Left colon (tissue), 2 donors: Measurements from ENCODE around the gene TSSC4. TPM values are rescaled to one million over a fixed set of nuclear protein-coding genes. Genes with fewer than 3 reads are reported as not detected.
A peak's percentile ranks its signal among the peaks of the same experiment; 100 is the strongest.

Source experiments
- ATAC-seq: fragments of 200-7000 bp; cut with Tn5 transposase; one replicate; pipeline ENCODE4 v1.9.1; 2020; ENCODE audit warnings: mild to moderate bottlenecking, moderate library complexity
- DNase-seq, 2 donors: peaks; one replicate each; pipeline ENCODE4 v3.0.0-alpha.2; 2020
- intact Hi-C, 2 donors: fragments of 100-400 bp; cut with DNase I in 1 of 2; cut with micrococcal nuclease in 1 of 2; formaldehyde crosslinking; loops; one replicate each; pipeline versions ENCODE4 v1.11.2 to v1.14.0; 2022; cut with DNase I, micrococcal nuclease
- total RNA-seq, 2 donors: library from RNA; stranded (reverse); fragmentation: NEBNext Ultra II Directional; extraction: Animal tissue kit (Norgen Biotek cat#: 25700); gene quantifications; one replicate each; pipeline ENCODE4 v1.2.1, GENCODE V29; 2021
- donor health status: DM: no; HTN: no; CAD: no.
- donor health status: DM: yes; HTN: yes; CAD: no.

TSSC4 gene
- total RNA-seq, 2 donors from 2014 or later = 39.9 to 40.4 TPM

- no peak for ATAC-seq
- no peak for DNase-seq
- intact Hi-C loops = no loop called here
These were observed 48.4 kb downstream of the TSSC4 start for GRCh38 chr11:2448661-2449547.

- DNase-seq = no peak
- no peak for ATAC-seq
- intact Hi-C loops = no loop called here
These were observed 49.2 kb downstream of the TSSC4 start for GRCh38 chr11:2449548-2450320.

DNA sequence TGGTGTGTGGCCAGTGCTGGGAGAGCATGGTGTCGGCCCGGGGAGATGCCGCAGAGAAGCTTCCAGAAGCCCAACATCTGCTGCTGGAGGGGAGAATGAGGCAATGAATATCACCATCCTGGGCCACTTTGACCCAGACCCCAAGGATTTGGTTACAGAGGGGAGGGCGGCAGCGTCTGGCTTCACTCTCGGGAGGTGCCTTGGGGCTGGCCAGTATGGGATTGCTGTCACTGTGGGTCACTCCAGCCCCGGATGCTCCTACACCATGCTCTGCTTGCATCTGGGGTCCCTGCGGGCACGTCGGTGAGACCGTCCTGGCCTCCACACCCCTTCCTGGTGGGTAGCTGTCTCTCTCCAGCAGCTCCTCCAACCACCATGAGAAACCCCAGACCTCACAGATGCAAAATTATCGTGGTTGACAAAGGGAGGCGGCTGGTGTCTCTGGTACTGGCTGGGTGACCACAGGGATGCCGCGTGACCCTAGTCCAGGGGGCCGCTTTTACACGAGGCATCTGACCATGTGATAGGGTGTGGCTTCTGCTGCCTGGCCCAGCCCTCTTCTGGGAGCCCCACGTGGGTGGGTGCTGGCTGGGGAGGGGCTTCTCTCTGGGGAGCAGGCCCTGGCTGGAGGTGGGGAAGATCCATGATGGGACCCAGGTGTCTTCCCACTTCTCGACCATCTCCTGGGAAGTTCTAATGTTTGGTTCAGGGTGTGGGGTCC is 49.9 kb downstream of the TSSC4 start:
- intact Hi-C loops = no loop called here
- DNase-seq (no peak), ATAC-seq (no peak)

- intact Hi-C loops = no loop called here
- ATAC-seq (no peak), DNase-seq (peak in 1 of 2 donors; percentile 17)
These were observed 50.8 kb downstream of the TSSC4 start for GRCh38 chr11:2451336-2451735.

GRCh38 chr11:2451916-2452315 is 51.4 kb downstream of the TSSC4 start:
- DNase-seq = peak in 1 of 2 donors; percentile 14
- no peak for ATAC-seq
- intact Hi-C loops = no loop called here

- DNase-seq = no peak
- intact Hi-C loops = no loop called here
These were observed 51.9 kb downstream of the TSSC4 start for GRCh38 chr11:2452321-2453012.

DNA sequence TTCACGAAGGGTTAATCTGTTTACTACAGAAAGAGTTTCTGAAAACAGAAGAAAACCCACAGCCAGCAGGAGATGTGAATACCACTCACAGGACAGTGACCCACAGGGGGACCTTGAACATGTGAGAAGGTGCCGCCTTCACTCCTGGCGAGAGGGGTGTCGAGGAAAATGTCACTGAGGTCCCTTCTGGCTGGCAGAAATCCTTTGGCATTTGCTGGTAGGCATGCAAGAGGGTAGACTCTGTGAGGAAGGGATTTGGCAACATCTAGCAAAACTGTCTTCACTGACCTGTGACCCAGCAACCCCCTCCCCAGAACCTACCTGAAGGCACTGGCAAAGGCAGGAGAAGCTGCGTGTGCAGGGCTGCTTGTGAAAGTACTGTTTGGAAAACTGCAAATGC is 52.9 kb downstream of the TSSC4 start:
- intact Hi-C loops = no loop called here
- ATAC-seq (no peak), DNase-seq (no peak)

More at GRCh38 chr11:2452321-2453012, 51.9 kb downstream of the TSSC4 start:
- ATAC-seq = no peak

Other genes starting within 250 kb of the TSSC4 start
- 1 to 10 TPM in 1 of 2 donors, not detected in 1; 1.3 TPM for gene INS, start 239.5 kb upstream of the TSSC4 start, total RNA-seq
- not detected for gene TH, start 228.9 kb upstream of the TSSC4 start, total RNA-seq
- gene ASCL2, start 130.2 kb upstream of the TSSC4 start, total RNA-seq = 10 to 100 TPM in 1 of 2 donors, 1 to 10 TPM in 1; 6.3 to 10.4 TPM
- under 1 TPM; 0.15 to 0.78 TPM for gene C11orf21, start 98.8 kb upstream of the TSSC4 start, total RNA-seq
- 1 to 10 TPM in 1 of 2 donors, not detected in 1; 1.3 TPM for gene TSPAN32, start 98.7 kb upstream of the TSSC4 start, total RNA-seq
- 100 to 1,000 TPM; 111 to 217 TPM for gene CD81, start 23.4 kb upstream of the TSSC4 start, total RNA-seq
- 1 to 10 TPM; 2.0 to 3.8 TPM for gene TRPM5, start 43.8 kb downstream of the TSSC4 start, total RNA-seq
- 10 to 100 TPM; 42.8 to 56.8 TPM for gene KCNQ1, start 44.3 kb downstream of the TSSC4 start, total RNA-seq